IMR-90 (cell line): ENCODE data around the gene ANKFN1. TPM values are rescaled to one million over a fixed set of nuclear protein-coding genes. Genes with fewer than 3 reads are reported as not detected.

Experiments
- ATAC-seq: fragments of 200-7000 bp; cut with Tn5 transposase; 2 replicates; pipeline ENCODE4 v1.9.1; 2020; ENCODE audit warnings: low read depth, mild to moderate bottlenecking, moderate library complexity
- BruUV-seq: library from RNA; stranded (reverse); fragments of 400-500 nt; replicated peaks from 2 replicates; lab custom pipeline; 2021; lab: Mats Ljungman, UMichigan
- CTCF ChIA-PET: fragments of 300-600 bp; formaldehyde crosslinking; extraction: SDS; loops from one replicate; lab custom pipeline; 2021; ENCODE audit warnings: antibody characterized with exemption; lab: Yijun Ruan, JAX
- POLR2A ChIA-PET: fragments of 300-600 bp; sonication (Branson Sonifier 250); formaldehyde crosslinking; loops from one replicate; lab custom pipeline; 2022; ENCODE audit warnings: antibody characterized with exemption; ENCODE audit not compliant: unreplicated experiment; lab: Charles Lee
- DNase-seq: peaks from one replicate; pipeline ENCODE4 v3.0.0; 2013
- H2AFZ ChIP-seq: replicated peaks from 2 replicates; pipeline ENCODE3; 2013; ENCODE audit warnings: low read length, mild to moderate bottlenecking; ENCODE audit not compliant: poor library complexity
- H2AK5ac ChIP-seq: 2 replicates; pipeline ENCODE4 v1.6.1; 2013; ENCODE audit warnings: low read depth, low read length, inconsistent platforms
- H2AK9ac ChIP-seq: replicated peaks from 2 replicates; pipeline ENCODE3; 2013; ENCODE audit warnings: mild to moderate bottlenecking, low read depth, low read length, moderate library complexity; ENCODE audit not compliant: poor library complexity
- H2BK120ac ChIP-seq: 2 replicates; pipeline ENCODE4 v1.6.1; 2013; ENCODE audit warnings: low read depth, low read length, inconsistent platforms
- H2BK15ac ChIP-seq: 3 replicates; pipeline ENCODE4 v1.6.1; 2013; ENCODE audit warnings: low read depth, low read length, inconsistent platforms
- H2BK20ac ChIP-seq: 2 replicates; pipeline ENCODE4 v1.6.1; 2013; ENCODE audit warnings: low read depth, mild to moderate bottlenecking, inconsistent platforms, low read length, moderate library complexity
- H2BK5ac ChIP-seq: 2 replicates; pipeline ENCODE4 v1.6.1; 2013; ENCODE audit warnings: mild to moderate bottlenecking, low read depth, low read length, inconsistent platforms; ENCODE audit not compliant: poor library complexity, severe bottlenecking
- H3K14ac ChIP-seq: replicated peaks from 2 replicates; pipeline ENCODE4 v1.6.1; 2013; ENCODE audit warnings: low read depth, low read length, inconsistent platforms
- H3K18ac ChIP-seq: 2 replicates; pipeline ENCODE4 v1.6.1; 2013; ENCODE audit warnings: low read depth, low read length, control low read depth
- H3K23ac ChIP-seq: 2 replicates; pipeline ENCODE4 v1.6.1; 2013; ENCODE audit warnings: low read depth, low read length, inconsistent platforms
- H3K27ac ChIP-seq: 2 replicates; pipeline ENCODE4 v1.5.1; 2013; ENCODE audit warnings: mild to moderate bottlenecking, control low read depth, low read length; ENCODE audit not compliant: insufficient read depth
- H3K27me3 ChIP-seq: 2 replicates; pipeline ENCODE4 v1.6.1; 2013; ENCODE audit warnings: low read length; ENCODE audit not compliant: control insufficient read depth, insufficient read depth
- H3K36me3 ChIP-seq: 2 replicates; pipeline ENCODE4 v1.6.1; 2013; ENCODE audit warnings: low read length, mixed read lengths; ENCODE audit not compliant: control insufficient read depth, insufficient read depth
- H3K4ac ChIP-seq: 2 replicates; pipeline ENCODE4 v1.6.1; 2013; ENCODE audit warnings: low read depth, low read length, inconsistent platforms
- H3K4me1 ChIP-seq: 2 replicates; pipeline ENCODE4 v1.6.1; 2013; ENCODE audit warnings: low read length, mixed read lengths; ENCODE audit not compliant: control insufficient read depth, insufficient read depth
- H3K4me2 ChIP-seq: 2 replicates; pipeline ENCODE4 v1.6.1; 2013; ENCODE audit warnings: low read depth, mild to moderate bottlenecking, control low read depth, low read length, moderate library complexity
- H3K4me3 ChIP-seq: 2 replicates; pipeline ENCODE4 v1.5.1; 2013; ENCODE audit warnings: low read depth, mild to moderate bottlenecking, control low read depth, low read length, moderate library complexity; ENCODE audit not compliant: insufficient read depth
- H3K56ac ChIP-seq: 2 replicates; pipeline ENCODE4 v1.6.1; 2013; ENCODE audit warnings: low read length, inconsistent platforms; ENCODE audit not compliant: insufficient read depth; ENCODE audit errors: extremely low read depth
- H3K79me1 ChIP-seq, 2 experiments: 2 replicates each; pipeline ENCODE4 v1.6.1; 2013; ENCODE audit warnings: low read length in 2 of 2, inconsistent platforms in 1 of 2, low read depth in 1 of 2
- H3K9ac ChIP-seq: 2 replicates; pipeline ENCODE4 v1.6.1; 2013; ENCODE audit warnings: low read depth, low read length, control low read depth
- H3K9me1 ChIP-seq: 2 replicates; pipeline ENCODE4 v1.6.1; 2013; ENCODE audit warnings: low read length, inconsistent platforms; ENCODE audit not compliant: insufficient read depth
- H3K9me3 ChIP-seq: 2 replicates; pipeline ENCODE4 v1.6.1; 2013; ENCODE audit warnings: low read length; ENCODE audit not compliant: control insufficient read depth, insufficient read depth
- H4K20me1 ChIP-seq: 2 replicates; pipeline ENCODE4 v1.6.1; 2013; ENCODE audit warnings: low read length, inconsistent platforms; ENCODE audit not compliant: insufficient read depth
- H4K5ac ChIP-seq: 2 replicates; pipeline ENCODE4 v1.6.1; 2013; ENCODE audit warnings: mild to moderate bottlenecking, low read depth, low read length, control low read depth
- H4K8ac ChIP-seq, 2 experiments: 2 replicates each; pipeline ENCODE4 v1.6.1; 2013; ENCODE audit warnings: low read depth in 2 of 2, low read length in 2 of 2, control low read depth in 1 of 2, inconsistent platforms in 1 of 2
- H4K91ac ChIP-seq: 2 replicates; pipeline ENCODE4 v1.6.1; 2013; ENCODE audit warnings: low read depth, low read length, inconsistent platforms; ENCODE audit not compliant: insufficient read depth
- BHLHE40 ChIP-seq: fragments of 150-350 bp; IDR thresholded peaks from 2 replicates; pipeline ENCODE4 v1.6.1; 2016; ENCODE audit warnings: mild to moderate bottlenecking, low read depth, low read length
- CEBPB ChIP-seq: IDR thresholded peaks from 2 replicates; pipeline ENCODE4 v1.6.1; 2012; ENCODE audit warnings: low read depth, low read length, improper control_type of control experiment
- CHD1 ChIP-seq: IDR thresholded peaks from 2 replicates; pipeline ENCODE4 v1.6.1; 2012; ENCODE audit warnings: low read depth, low read length, improper control_type of control experiment
- FOS ChIP-seq: fragments of 150-350 bp; IDR thresholded peaks from 2 replicates; pipeline ENCODE4 v1.6.1; 2016; ENCODE audit warnings: low read depth, low read length
- MAFK ChIP-seq: IDR thresholded peaks from 2 replicates; pipeline ENCODE4 v1.6.1; 2012; ENCODE audit warnings: low read depth, low read length, improper control_type of control experiment
- MAZ ChIP-seq: IDR thresholded peaks from 2 replicates; pipeline ENCODE4 v1.6.1; 2012; ENCODE audit warnings: low read depth, mild to moderate bottlenecking, low read length, improper control_type of control experiment, moderate library complexity, borderline replicate concordance
- MXI1 ChIP-seq: IDR thresholded peaks from 2 replicates; pipeline ENCODE4 v1.6.1; 2012; ENCODE audit warnings: low read depth, mild to moderate bottlenecking, low read length, moderate library complexity, borderline replicate concordance
- NFE2L2 ChIP-seq: fragments of 150-350 bp; IDR thresholded peaks from 2 replicates; pipeline ENCODE4 v1.6.1; 2016; ENCODE audit warnings: low read depth, mild to moderate bottlenecking, low read length
- POLR2A ChIP-seq: IDR thresholded peaks from 2 replicates; pipeline ENCODE4 v1.6.1; 2012; ENCODE audit warnings: mild to moderate bottlenecking, low read depth, low read length
- RAD21 ChIP-seq: IDR thresholded peaks from 2 replicates; pipeline ENCODE4 v1.6.1; 2012; ENCODE audit warnings: low read length, improper control_type of control experiment
- RCOR1 ChIP-seq: IDR thresholded peaks from 2 replicates; pipeline ENCODE4 v1.6.1; 2012; ENCODE audit warnings: mild to moderate bottlenecking, low read length, improper control_type of control experiment; ENCODE audit not compliant: insufficient replicate concordance
- RFX5 ChIP-seq: IDR thresholded peaks from 2 replicates; pipeline ENCODE4 v1.8.0; 2012; ENCODE audit warnings: low read depth, mild to moderate bottlenecking, low read length, moderate library complexity
- SMC3 ChIP-seq: fragments of 150-350 bp; IDR thresholded peaks from 2 replicates; pipeline ENCODE4 v1.6.1; 2016; ENCODE audit warnings: low read depth, mild to moderate bottlenecking, antibody characterized with exemption, low read length, moderate library complexity
- USF2 ChIP-seq: fragments of 150-350 bp; IDR thresholded peaks from 2 replicates; pipeline ENCODE4 v1.6.1; 2017; ENCODE audit warnings: mild to moderate bottlenecking, antibody characterized with exemption, low read length, low read depth
- WGBS, 2 experiments: methylation state at CpG; one replicate each; pipeline versions ENCODE4 v1.1.5 to v1.1.7; 2013; ENCODE audit warnings: missing lambda C conversion rate in 2 of 2; ENCODE audit not compliant: insufficient read length in 1 of 2; ENCODE audit errors: extremely low coverage in 2 of 2; 5-methylcytosine and 5-hydroxymethylcytosine counted together
- dilution Hi-C: fragments of 300-500 bp; cut with HindIII; formaldehyde crosslinking; loops from one replicate; pipeline ENCODE4 v1.14.3; 2018; ENCODE audit warnings: low sequenced_read_pairs; ENCODE audit not compliant: unreplicated experiment
- in situ Hi-C: fragments of 300-500 bp; cut with MboI; formaldehyde crosslinking; loops from 3 replicates; pipeline ENCODE4 v1.14.3; 2019; ENCODE audit warnings: low sequenced_read_pairs, inconsistent platforms, mixed read lengths
- intact Hi-C: fragments of 100-400 bp; cut with micrococcal nuclease; formaldehyde crosslinking; loops from 2 replicates; pipeline ENCODE4 v1.10.0; 2022
- polyA plus RNA-seq, 3 experiments: library from polyadenylated mRNA; depleted of rRNA; stranded (reverse); fragments of >200 nt; gene quantifications; 2 replicates each; pipeline ENCODE4 v1.2.3, GENCODE V29; 2012; ENCODE audit warnings: low replicate concordance in 1 of 3
- total RNA-seq: library from RNA; depleted of rRNA; stranded (reverse); fragments of >200 nt; gene quantifications from 2 replicates; pipeline ENCODE4 v1.2.3, GENCODE V29; 2012
- TF ChIP-seq, protein P1 (sequence below): fragments of 150-350 bp; IDR thresholded peaks from 2 replicates; pipeline ENCODE4 v1.6.1; 2016; ENCODE audit warnings: low read depth, mild to moderate bottlenecking, low read length, moderate library complexity, borderline replicate concordance
- TF ChIP-seq, protein P2 (sequence below): conservative IDR thresholded peaks from 2 replicates; pipeline ENCODE4 v1.5.1; 2012; ENCODE audit warnings: mild to moderate bottlenecking, low read depth, low read length, improper control_type of control experiment

ANKFN1 gene
- total and polyA plus RNA-seq, 2 of the 4 experiments (the other 2 are of a cell fraction), result not detected

- CTCF ChIA-PET, result no interaction called here
- H2BK5ac ChIP-seq, result no peak overlapping the region
- DNase-seq, result no peak
- no peak overlapping the region for H2AFZ ChIP-seq
- H3K79me1 ChIP-seq, result no peaks in the 10 kb centered on the region
- dilution Hi-C loops (no loop called here), in situ Hi-C loops (loop anchor here (10.0 kb wide), 1 partner anchor 333 kb away; no protein-coding TSS in a partner anchor), intact Hi-C loops (no loop called here)
- BruUV-seq, result no TSS peak
- no peak overlapping the region for H3K9ac ChIP-seq
- H2BK15ac ChIP-seq, result no peak overlapping the region
- H2BK120ac ChIP-seq, result no peak overlapping the region
- no peak for TF ChIP-seq RFX5
- TF ChIP-seq CHD1, result no peak
- TF ChIP-seq NFE2L2, result no peak
- no peak for TF ChIP-seq RAD21
- no peak for TF ChIP-seq FOS
- TF ChIP-seq CEBPB, result no peak
- TF ChIP-seq USF2, result no peak
- no peak for TF ChIP-seq SMC3
- TF ChIP-seq, protein P1, sequence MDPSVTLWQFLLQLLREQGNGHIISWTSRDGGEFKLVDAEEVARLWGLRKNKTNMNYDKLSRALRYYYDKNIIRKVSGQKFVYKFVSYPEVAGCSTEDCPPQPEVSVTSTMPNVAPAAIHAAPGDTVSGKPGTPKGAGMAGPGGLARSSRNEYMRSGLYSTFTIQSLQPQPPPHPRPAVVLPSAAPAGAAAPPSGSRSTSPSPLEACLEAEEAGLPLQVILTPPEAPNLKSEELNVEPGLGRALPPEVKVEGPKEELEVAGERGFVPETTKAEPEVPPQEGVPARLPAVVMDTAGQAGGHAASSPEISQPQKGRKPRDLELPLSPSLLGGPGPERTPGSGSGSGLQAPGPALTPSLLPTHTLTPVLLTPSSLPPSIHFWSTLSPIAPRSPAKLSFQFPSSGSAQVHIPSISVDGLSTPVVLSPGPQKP, result no peak
- TF ChIP-seq BHLHE40, result no peak
- TF ChIP-seq RCOR1, result no peak
- TF ChIP-seq MAZ, result no peak
- TF ChIP-seq MAFK, result no peak
- TF ChIP-seq, protein P2, sequence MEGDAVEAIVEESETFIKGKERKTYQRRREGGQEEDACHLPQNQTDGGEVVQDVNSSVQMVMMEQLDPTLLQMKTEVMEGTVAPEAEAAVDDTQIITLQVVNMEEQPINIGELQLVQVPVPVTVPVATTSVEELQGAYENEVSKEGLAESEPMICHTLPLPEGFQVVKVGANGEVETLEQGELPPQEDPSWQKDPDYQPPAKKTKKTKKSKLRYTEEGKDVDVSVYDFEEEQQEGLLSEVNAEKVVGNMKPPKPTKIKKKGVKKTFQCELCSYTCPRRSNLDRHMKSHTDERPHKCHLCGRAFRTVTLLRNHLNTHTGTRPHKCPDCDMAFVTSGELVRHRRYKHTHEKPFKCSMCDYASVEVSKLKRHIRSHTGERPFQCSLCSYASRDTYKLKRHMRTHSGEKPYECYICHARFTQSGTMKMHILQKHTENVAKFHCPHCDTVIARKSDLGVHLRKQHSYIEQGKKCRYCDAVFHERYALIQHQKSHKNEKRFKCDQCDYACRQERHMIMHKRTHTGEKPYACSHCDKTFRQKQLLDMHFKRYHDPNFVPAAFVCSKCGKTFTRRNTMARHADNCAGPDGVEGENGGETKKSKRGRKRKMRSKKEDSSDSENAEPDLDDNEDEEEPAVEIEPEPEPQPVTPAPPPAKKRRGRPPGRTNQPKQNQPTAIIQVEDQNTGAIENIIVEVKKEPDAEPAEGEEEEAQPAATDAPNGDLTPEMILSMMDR, result no peak
- no peak for TF ChIP-seq POLR2A
- no peak for TF ChIP-seq MXI1
- H4K20me1 ChIP-seq, result no peaks in the 10 kb centered on the region
- H3K18ac ChIP-seq, result no peak overlapping the region
- WGBS, 2 experiments, result no CpG with 5 or more reads among the region's 5 CpGs
- H3K4me1 ChIP-seq, result no peaks in the 10 kb centered on the region
- no peaks in the 10 kb centered on the region for H3K9me1 ChIP-seq
- no peak overlapping the region for H3K14ac ChIP-seq
- no peaks in the 10 kb centered on the region for H3K9me3 ChIP-seq
- H4K8ac ChIP-seq, result no peak overlapping the region
- ATAC-seq, result no peak
- H4K91ac ChIP-seq, result no peak overlapping the region
- no peak overlapping the region for H2AK9ac ChIP-seq
- H2AK5ac ChIP-seq, result no peak overlapping the region
- POLR2A ChIA-PET, result no interaction called here
- H3K27me3 ChIP-seq, result no peaks in the 10 kb centered on the region
- no peak overlapping the region for H3K4ac ChIP-seq
- no peak overlapping the region for H3K56ac ChIP-seq
- H3K23ac ChIP-seq, result no peak overlapping the region
- H3K4me2 ChIP-seq, result no peak overlapping the region
- no peaks in the 10 kb centered on the region for H3K36me3 ChIP-seq
- H2BK20ac ChIP-seq, result no peak overlapping the region
- no peak overlapping the region for H3K4me3 ChIP-seq
- no peak overlapping the region for H4K5ac ChIP-seq
- H3K27ac ChIP-seq, result no peak overlapping the region
Observed at GRCh38 chr17:56457501-56457900, 304.2 kb downstream of the ANKFN1 start.
